Coronary artery (tissue), 2 donors: ENCODE results near the gene CDH23.

Experiments used
- DNase-seq: peaks from one replicate; pipeline ENCODE4 v3.0.0-alpha.2; 2017; ENCODE audit warnings: low spot score
- H3K27ac ChIP-seq, 2 donors: fragments of 200-600 bp; sonication (generic); one replicate each; pipeline ENCODE4 v1.5.1; 2016 to 2019
- H3K4me3 ChIP-seq: fragments of 200-600 bp; sonication (generic); 2 replicates; pipeline ENCODE4 v1.5.1; 2016; ENCODE audit warnings: mild to moderate bottlenecking, moderate library complexity
- CTCF ChIP-seq: fragments of 200-600 bp; sonication (generic); IDR thresholded peaks from one replicate; pipeline ENCODE4 v1.5.1; 2019; ENCODE audit warnings: antibody characterized with exemption

The CDH23 gene

GRCh38 chr10:71657604-71658466 lies 261.1 kb downstream of the CDH23 start:
- H3K4me3 ChIP-seq, result no peak overlapping the region
- H3K27ac ChIP-seq, result no peak overlapping the region
- DNase-seq, result no peak
- TF ChIP-seq CTCF, result no peak

DNA sequence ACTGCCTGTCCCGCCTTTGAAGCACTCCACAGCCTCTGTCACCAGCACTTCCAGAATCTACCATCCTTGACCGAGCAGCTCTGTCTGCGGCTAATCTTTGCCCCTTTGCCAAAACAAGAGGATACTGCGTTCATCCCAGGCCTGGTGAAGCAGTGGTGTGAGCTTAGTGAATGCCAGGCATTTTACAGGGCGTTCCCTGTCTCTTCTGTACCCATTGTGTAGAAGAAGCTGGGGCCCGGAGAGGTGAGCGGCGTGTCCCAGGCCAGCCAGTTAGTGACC lies 261.7 kb downstream of the CDH23 start:
- DNase-seq, result no peak
- Histone ChIP-seq H3K27ac (no peak overlapping the region), H3K4me3 (no peak overlapping the region)
- TF ChIP-seq CTCF, result no peak

GRCh38 chr10:71659111-71659634 lies 262.5 kb downstream of the CDH23 start:
- no peak overlapping the region for H3K4me3 ChIP-seq
- DNase-seq, result no peak
- no peak for TF ChIP-seq CTCF
- H3K27ac ChIP-seq, result no peak overlapping the region

DNA sequence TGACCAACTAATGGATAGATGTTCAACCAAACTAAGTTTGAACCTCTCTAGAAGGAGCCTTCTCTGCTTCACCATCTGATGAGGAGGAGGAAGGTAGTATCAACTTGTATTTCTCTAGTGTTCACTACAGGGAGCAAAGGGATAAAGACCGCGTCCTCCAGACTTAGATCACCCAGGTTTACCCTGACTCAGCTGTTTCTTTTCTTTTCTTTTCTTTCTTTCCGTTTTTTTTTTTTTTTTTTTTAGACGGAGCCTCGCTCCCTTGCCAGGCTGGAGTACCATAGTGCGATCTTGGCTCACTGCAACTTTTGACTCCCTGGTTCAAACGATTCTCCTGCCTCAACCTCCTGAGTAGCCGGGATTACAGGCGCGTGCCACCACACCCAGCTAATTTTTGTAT lies 263.0 kb downstream of the CDH23 start:
- Histone ChIP-seq H3K27ac (no peak overlapping the region), H3K4me3 (no peak overlapping the region)
- TF ChIP-seq CTCF, result no peak
- DNase-seq, result no peak

DNA sequence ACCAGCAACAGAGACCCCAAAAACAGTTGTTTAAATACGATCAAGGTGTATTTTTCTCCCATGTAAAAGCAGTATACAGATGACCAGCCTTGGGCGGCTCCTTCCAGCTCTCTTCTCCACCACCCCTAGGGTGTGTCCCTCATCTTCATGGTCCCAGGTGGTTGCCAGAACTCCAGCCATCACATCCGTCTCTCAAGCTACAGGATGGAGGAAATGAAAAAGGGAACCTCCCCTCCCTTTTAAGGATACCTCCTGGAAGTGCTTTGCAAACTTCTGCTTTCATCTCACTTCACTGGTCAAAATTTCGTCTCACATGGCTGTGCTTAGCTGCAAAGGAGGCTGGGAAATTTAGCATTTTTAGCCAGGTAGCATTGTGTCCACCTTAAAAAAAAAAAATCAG lies 263.6 kb downstream of the CDH23 start:
- no peak for DNase-seq
- no peak for TF ChIP-seq CTCF
- Histone ChIP-seq H3K27ac (no peak overlapping the region), H3K4me3 (no peak overlapping the region)

- no peak for DNase-seq
- TF ChIP-seq CTCF, result no peak
- Histone ChIP-seq H3K27ac (no peak overlapping the region), H3K4me3 (no peak overlapping the region)
These were observed 264.4 kb downstream of the CDH23 start for GRCh38 chr10:71661060-71661622.
